HG03045 (cell line): ENCODE data around the gene C11orf42.
A peak's percentile ranks its signal among the peaks of the same experiment; 100 is the strongest.

Experiments used
- ATAC-seq: cut with Tn5 transposase; IDR thresholded peaks from one replicate; pipeline ENCODE4 v1.9.1; 2021; ENCODE audit warnings: mild to moderate bottlenecking, moderate library complexity; ENCODE audit not compliant: unreplicated experiment

C11orf42 gene

GRCh38 chr11:6251990-6252473, 46.7 kb downstream of the C11orf42 start:
- ATAC-seq: no peak

DNA sequence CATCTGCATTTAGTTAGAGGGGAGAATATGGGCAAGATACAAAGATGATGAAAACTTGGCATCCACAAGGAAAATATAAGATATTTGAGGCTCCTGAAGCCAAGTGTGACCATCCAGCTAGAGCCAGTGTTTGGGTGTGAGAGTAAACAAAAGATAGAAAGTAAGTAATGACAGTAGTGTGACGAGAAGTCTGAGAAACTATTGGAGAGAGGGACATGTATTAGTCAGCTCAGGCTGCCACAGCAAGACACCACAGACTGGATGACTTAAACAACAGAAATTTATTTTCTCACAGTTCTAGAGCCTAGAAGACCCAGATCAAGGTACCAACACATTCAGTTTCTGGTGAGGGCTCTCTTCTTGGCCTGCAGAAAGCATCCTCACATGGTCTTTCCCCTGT, 47.8 kb downstream of the C11orf42 start:
- peak; percentile 67 for ATAC-seq

DNA sequence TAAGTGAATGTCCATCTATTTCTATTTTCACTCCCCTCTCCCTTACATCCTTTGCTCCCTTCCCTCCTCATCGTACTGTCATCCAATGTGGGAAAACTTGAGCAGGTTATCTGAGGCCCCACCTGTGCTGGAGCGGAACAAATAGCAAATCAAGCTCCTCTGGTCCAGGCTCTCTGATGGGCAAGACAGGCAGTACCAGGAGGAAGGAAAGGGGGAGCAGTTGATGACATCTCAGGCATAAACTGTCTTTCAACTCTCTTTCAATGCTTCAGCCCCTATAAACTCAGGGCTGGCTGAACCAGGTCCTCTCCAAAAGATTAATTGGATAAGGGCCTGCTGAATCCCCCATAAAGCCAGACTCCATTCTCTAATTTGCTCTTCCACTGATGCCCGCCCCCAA, 52.8 kb downstream of the C11orf42 start:
- ATAC-seq: no peak

DNA sequence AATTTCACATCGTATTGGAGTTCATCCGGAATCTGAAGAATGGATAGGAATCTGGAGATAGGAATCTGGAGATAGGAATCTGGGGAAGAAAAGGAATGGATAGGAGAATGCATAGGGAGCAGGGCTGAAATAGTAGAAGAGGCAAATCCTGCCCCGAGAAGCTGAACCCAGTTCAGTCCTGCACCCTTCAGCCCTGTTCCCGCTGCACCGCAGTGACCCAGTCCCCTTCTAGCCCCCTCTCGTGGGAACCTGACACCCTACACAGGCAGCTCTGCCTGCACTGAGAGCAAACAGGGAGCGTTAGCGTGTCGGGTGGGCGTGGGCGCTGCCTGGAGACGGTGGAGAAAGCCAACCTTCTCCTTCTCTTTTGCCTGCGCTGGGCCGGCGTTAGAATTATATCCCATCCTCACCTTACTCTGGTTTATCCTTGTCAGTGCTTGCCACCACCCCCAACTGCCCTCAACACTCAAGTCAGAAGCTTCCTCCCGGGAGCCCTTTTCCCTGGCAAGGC, 53.3 kb downstream of the C11orf42 start:
- no peak for ATAC-seq

- no peak for ATAC-seq
Measured at GRCh38 chr11:6260207-6260726, 54.9 kb downstream of the C11orf42 start.
